T-helper 22 cell (primary cell): ENCODE data around the gene PLEKHN1.

ENCODE experiments used
- DNase-seq: peaks from one replicate; pipeline ENCODE4 v3.0.0-alpha.2; 2020; ENCODE audit warnings: low read depth

PLEKHN1 gene

DNA sequence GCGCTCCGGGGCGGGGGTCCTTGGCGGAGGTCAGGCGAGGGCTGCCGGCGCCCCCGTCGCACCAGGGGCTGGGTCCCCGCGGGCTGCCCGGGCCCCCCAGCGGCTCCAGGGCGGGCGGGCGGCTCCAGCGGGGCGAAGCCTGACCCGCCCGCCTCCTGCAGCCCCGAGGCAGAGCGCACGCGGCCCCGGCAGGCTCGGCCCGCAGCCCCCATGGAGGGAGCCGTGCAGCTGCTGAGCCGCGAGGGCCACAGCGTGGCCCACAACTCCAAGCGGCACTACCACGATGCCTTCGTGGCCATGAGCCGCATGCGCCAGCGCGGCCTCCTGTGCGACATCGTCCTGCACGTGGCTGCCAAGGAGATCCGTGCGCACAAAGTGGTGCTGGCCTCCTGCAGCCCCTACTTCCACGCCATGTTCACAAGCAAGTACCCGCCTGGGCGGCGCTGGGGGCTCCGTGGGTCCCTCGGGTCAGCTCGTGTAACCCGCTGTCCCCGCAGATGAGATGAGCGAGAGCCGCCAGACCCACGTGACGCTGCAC, 5.1 kb upstream of the PLEKHN1 start:
- no peak for DNase-seq

- no peak for DNase-seq
Observed at GRCh38 chr1:962381-963300, 3.6 kb upstream of the PLEKHN1 start.

DNA sequence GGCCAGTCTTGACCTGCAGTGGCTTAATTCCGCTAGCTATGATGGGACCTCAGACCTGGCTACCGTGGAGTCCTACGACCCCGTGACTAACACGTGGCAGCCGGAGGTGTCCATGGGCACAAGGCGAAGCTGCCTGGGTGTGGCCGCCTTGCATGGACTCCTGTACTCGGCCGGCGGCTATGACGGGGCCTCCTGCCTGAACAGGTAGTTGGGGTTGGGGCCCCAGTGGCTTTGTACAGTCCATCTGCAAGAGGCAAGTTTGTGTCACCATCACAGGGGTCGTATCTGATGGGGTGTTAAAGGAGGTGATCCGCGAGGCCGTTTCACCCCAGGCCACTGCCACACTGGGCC, 3.0 kb upstream of the PLEKHN1 start:
- DNase-seq, result no peak

DNA sequence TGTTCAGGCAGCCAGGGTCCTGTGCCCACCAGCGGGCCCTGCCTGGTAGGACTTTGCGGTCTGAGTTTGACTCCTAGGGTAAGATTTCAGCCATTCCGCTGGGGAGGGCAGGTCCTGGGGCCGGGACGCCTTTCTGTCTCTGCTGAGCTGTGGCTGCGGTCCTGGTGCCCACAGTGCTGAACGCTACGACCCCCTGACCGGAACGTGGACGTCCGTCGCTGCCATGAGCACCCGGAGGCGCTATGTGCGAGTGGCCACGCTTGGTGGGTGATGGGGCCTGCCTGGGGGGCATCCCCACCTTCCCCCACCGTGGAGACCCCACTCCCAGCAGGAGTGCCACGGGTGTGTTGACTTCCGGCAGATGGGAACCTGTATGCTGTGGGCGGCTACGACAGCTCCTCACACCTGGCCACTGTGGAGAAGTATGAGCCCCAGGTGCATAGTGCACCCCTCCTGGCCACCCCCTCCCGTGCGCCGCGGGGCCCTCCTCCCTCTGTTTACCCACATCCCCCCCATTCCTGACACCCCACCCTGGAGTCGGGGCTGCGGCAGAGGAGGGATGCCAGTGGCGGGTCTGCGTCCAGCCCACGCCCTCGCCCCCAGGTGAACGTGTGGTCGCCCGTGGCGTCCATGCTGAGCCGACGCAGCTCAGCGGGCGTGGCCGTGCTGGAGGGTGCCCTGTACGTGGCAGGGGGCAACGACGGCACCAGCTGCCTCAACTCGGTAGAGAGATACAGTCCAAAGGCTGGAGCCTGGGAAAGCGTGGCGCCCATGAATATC, 2.3 kb upstream of the PLEKHN1 start:
- no peak for DNase-seq

GRCh38 chr1:964691-965525, 1.4 kb upstream of the PLEKHN1 start:
- DNase-seq, result no peak

- DNase-seq, result no peak
Observed at GRCh38 chr1:965526-966134, 652 bp upstream of the PLEKHN1 start.

DNA sequence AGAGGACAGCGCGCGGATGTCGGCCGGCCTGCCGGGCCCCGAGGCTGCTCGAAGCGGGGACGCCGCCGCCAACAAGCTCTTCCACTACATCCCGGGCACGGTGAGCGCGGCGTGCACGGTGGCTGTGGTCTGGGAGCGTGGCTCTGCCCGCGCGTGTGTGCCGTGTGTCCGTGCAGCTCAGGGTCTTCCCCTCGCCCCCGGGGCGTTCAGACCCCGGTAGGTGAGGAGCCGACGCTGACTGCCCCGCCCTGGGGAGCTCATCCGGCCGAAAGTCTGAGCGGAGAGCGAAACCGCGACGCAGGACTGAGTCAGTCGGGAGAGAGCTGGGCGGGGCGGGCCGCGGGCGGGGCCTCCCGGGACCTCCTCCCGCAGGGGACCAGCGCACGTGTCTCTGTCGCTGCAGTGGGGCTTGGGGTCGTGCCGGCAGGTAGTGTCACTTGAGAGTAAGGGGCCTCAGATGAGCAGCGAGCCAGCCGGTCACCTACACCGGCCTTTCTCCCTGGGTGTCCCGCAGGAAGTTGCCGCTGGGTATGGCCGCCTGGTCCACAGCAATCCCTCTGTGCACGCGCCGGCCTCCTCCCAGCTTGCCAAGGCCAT, 520 bp downstream of the PLEKHN1 start:
- peak; percentile 63 for DNase-seq

- no peak for DNase-seq
Observed at GRCh38 chr1:967466-968343, 1.4 kb downstream of the PLEKHN1 start.

DNA sequence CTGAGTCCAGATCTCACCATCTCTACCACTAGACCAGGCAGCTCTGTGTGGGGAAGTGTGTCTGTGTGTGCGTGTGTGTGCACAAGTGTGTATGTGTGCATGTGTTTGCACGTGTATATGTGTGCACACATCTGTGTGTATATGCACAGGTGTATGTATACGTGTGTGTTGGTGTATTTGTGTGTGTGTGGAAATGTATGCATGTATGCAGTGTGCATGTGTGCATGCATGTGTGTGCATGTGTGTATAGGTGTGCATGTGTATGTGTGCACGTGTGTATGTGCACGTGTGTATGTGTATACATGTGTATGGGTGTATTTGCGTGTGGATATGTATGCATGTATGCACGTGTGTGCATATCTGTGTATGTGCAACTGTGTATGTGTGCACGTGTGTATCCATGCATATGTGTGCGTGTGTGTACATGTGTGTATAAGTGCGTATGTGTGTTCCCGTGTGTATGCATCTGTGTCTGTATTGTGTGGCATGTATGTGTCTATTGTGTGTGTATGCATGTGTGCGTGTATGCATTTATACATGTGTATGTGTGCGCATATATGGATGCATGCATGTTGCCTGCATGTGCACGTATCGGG, 3.1 kb downstream of the PLEKHN1 start:
- no peak for DNase-seq

DNA sequence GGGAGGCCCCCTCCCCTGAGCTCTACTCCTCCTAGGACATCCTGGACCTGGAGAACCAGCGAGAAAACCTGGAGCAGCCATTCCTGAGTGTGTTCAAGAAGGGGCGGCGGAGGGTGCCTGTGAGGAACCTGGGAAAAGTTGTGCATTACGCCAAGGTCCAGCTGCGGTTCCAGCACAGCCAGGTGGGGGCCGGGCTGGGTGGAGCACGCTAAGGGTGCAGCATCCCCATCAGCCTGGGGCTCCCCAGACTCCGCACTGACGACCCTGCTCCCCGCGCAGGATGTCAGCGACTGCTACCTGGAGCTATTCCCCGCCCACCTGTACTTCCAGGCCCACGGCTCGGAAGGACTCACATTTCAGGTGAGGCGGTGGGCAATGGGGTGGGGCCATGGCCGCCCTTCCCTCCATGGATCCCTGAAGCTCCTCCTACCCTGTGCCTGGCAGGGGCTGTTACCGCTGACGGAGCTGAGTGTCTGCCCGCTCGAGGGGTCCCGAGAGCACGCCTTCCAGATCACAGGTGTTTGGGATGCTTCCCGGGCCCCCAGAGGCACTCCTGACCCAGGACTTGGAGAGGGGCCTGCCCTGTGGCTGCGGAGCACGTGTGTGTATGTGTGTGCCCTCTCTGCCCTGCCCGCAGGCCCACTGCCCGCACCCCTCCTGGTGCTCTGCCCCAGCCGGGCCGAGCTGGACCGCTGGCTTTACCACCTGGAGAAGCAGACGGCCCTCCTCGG, 4.1 kb downstream of the PLEKHN1 start:
- DNase-seq, result no peak

GRCh38 chr1:970973-971730, 4.9 kb downstream of the PLEKHN1 start:
- no peak for DNase-seq

GRCh38 chr1:971751-972506, 5.6 kb downstream of the PLEKHN1 start:
- no peak for DNase-seq

DNA sequence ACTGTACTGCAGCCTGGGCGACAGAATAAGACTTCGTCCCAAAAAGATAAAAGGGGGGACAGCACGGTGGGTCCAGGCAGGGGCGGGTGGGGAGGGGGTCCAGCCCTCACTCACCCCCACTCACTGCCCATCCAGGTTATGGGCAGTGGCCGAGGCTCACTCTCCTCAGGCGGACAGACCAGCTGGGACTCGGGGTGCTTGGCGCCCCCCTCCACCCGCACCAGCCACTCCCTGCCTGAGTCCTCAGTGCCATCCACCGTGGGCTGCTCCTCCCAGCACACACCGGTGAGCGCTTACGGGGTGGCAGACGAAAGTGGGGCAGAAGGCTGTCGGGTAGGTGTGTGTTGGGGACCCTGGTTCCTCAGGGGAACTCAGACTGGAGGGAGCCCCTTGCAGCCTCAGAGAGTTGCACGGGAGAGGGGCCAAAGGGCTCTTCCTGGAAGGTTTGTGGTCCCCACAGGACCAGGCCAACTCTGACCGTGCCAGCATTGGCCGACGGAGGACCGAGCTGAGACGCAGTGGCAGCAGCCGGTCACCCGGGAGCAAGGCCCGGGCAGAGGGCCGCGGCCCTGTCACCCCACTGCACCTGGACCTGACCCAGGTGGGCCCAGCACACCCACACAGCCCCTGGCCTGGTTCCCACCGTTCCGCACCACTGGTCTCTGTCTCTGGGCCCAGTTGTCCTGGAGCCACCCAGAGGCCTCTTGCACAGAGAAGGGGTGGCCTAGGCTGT, 6.6 kb downstream of the PLEKHN1 start:
- no peak for DNase-seq

- no peak for DNase-seq
Observed at GRCh38 chr1:973459-974292, 7.4 kb downstream of the PLEKHN1 start.

GRCh38 chr1:974293-974640, 8.0 kb downstream of the PLEKHN1 start:
- DNase-seq, result no peak

GRCh38 chr1:974687-975328, 8.5 kb downstream of the PLEKHN1 start:
- DNase-seq, result no peak
